Activated naive CD4-positive, alpha-beta T cell (primary cell): ENCODE results near the gene SVEP1.
"Not testable (repeated sequence)": the region's sequence is repeated elsewhere in the genome, so short reads cannot be mapped to it uniquely, and the experiment has no call there.

ENCODE experiments used
- DNase-seq, 4 experiments: peaks; one replicate each; lab custom pipeline; 2025; lab: John Stamatoyannopoulos, UW

The SVEP1 gene

DNA sequence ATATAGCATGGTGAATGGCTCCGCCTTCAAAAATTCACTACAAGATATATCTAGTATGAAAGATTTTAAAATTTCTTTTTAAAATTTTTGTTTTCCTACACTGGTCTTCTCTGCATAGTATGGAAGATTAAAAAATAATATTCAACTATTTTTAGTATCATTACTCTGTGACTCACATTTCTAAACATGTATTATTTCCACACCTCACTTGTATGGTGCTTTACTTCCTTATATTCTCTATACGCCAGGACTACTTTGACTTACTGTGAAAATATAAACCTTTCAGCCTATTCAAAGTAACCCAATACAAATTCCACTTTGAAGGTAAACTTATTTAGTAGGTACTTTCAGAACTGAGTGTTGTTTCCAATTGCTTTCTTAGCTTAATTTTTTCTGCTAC, 215.1 kb downstream of the SVEP1 start:
- DNase-seq, result no peak

DNA sequence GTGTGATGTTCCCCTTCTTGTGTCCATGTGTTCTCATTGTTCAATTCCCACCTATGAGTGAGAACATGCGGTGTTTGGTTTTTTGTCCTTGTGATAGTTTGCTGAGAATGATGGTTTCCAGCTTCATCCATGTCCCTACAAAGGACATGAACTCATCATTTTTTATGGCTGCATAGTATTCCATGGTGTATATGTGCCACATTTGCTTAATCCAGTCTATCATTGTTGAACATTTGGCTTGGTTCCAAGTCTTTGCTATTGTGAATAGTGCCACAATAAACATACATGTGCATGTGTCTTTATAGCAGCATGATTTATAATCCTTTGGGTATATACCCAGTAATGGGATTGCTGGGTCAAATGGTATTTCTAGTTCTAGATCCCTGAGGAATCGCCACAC, 220.5 kb downstream of the SVEP1 start:
- DNase-seq, result not testable (repeated sequence)

DNA sequence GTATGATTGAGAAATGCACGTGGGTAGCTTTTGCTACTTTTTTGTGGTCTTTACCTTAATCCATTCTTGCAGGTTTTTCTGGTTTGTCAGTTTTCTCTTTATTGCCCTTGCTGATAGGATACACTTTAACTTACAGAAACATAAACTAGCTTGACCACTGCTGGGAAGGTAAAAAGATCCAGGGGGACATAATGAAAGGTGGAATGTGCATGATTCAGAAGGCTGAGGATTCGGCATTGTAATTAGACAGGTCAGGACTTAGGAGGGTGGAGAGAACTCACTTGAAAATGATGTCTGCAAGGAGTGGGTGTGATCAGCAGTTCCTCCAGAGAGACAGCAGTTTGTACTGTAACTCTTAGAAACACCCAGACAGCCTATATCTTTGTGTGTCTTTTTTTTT, 222.0 kb downstream of the SVEP1 start:
- no peak for DNase-seq

DNA sequence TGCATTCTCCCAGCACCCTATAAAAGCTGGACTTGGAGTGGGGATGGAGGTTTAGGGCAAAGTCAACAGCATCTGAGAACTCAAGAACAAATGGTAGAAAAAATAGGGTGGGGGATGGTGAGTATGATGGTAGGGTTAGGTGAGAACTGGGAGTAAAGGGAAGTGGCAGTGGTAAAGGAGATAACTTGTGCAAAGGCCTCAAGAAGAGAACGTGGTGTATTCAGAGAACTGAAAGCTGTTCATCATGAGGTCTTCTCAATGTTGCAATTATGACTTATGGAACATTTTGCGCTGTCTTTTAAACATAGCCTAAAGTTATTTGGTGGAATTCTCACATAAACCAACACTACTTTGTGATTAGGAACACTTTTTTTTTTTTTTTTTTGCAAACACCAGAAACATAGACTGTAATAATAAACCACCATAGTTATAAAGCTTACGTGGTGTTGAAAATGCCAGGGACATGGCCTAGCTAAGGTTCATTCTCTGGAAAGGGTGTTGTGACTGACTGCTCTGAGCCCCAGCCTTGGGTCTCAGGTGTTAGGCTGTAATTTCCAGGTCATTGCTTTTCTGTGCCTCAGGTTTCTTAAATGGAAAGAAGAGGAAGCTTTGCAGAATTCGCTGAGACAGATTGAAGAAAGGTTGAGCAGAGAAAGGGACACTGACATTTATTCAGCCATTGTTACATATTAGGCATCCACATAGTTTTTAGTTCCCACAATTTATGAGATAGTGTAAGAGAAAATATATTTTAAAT, 222.7 kb downstream of the SVEP1 start:
- no peak for DNase-seq

DNA sequence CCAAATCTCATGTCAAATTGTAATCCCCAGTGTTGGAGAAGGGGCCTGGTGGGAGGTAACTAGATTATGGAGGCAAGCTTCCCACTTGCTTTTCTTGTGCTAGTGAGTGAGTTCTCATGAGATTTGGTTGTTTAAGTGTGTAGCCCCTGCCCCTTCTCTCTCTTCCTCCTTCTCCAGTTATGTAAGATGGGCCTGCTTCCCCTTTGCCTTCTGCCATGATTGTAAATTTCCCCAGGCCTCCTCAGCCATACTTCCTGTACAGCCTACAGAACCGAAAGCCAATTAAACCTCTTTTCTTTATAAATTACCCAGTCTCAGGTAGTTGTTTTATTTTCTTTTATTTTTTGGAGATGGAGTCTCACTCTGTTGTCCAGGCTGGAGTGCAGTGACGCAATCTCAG, 223.6 kb downstream of the SVEP1 start:
- no peak for DNase-seq

DNA sequence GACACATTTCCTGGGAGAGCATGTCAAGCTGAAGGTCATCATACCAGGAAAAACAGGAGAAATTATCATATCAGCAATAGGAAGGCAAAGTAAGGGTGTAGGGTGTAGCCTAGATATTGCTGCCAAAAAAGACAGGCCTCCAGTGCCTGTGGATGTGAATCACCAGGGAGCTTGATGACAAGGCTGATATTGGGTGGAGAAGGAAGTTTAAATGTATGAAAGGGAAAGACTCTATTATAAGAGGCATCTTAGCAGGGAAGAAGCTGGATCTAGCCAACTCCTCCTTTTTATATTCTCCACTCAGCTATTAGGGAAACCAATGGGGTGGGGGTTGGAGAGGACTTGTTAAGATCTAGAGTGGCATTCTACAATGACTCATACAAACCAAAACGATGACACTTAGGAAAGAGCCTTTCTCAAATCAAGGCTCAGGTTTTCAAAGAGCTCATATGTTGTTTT, 228.5 kb downstream of the SVEP1 start:
- no peak for DNase-seq

DNA sequence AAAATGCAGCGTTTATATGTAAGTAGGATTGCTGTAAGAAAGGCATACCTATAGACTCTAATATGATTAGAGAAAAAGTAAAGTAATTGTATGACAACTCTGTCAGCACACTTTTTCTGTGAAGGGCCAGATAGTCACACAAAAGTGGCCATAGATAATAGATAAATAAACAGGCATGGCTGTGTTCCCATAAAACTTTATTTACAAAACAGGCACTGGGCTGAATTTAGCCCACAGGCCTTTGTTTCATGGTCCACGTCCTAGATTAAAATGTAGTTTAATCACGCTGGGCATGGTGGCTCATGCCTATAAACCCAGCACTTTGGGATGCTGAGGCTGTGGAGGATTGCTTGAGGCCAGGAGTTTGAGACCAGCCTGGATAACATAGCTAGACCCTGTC, 233.2 kb downstream of the SVEP1 start:
- no peak for DNase-seq

DNA sequence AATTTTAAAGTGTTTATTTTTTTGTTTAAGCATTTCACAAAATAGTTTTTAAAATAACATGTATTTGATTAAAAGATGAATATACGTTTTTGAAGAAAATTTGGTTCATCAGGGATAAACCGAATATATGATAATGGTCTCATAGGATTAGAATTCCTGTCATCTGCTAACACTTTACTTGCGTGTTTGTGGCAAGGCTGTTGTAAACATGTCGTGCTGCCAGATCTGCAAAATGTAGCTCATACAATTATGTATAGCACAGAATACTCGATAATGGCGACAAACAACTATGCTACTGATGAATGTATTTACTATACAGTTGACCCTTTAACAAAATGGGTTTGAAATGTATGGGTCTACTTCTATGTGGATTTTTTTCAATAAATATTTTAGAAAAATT, 234.7 kb downstream of the SVEP1 start:
- no peak for DNase-seq

DNA sequence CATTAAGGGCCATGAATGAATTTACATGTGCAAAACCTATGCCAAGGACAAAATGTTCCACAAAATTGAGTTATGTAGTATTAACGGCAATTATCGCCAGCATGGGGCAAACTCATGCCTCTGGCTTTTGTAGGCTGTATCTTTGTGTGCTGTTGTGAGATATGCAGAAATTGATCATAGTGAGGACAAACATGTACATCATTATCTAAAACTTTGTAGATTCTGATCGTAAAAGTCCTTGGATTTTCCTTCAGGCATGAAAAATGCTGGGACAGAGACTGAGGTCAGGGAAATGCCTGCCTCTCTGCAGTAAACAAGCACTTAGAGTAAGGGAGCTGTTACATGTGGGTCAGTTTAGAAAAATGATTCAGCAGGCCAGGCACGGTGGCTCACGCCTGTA, 236.0 kb downstream of the SVEP1 start:
- no peak for DNase-seq

DNA sequence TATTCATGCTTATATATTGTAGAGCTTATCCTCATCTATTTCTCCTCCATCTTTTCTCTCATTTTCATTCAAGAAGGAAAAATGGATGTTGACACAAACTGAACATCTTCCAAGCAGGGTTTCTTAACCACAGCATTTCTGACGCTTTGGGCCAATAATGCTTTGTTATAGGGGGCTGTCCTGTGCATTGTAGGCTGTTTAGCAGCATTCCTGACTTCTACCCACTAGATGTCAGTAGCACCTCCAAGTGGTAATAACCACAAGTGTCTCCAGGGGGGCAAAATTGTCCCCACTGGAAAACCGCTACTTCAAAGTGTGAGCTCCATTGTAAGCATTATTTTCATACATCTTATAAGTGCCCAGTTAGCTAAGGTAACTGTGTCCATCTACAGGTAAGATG, 239.2 kb downstream of the SVEP1 start:
- DNase-seq, result no peak

DNA sequence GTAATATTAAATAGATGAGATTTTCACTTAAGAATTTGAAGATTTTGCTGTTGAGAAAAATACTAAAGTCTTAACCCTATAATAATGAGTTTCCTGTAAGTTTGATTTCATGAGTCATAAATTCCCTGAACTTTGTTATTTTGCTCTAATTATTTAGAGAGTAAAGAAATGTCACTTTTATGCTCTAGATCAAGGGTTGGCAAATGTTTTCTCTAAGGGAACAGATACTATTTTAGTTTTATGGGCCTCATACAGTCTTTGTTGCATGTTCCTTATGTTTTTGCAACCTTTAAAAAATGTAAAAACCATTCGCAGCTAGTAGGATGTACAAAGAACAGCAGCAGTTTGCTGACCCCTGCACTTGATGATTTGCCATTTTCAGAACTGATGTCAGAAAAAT, 241.4 kb downstream of the SVEP1 start:
- no peak for DNase-seq

DNA sequence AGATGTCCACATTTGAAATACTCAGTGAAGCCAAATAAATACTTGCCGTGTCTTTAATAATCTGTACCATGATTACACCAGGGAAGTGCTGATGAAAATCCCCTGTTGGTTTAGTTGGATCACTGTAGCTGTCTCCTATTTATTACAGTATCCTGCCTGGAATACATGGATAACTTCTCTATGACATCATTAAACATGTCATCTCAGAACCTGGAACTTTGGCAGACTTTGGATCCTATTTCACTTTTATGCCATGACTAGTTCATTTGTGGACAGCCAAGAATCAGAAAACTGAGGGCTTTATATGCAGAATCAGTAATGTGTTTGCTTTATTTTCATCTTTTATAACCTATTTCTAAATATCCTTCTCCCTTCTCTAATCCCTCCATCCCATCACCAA, 241.8 kb downstream of the SVEP1 start, which contains the start of gene TXNDC8:
Gene TXNDC8, minus strand, starts transcription at position 137 of the 400 bp plus-strand sequence.
- no peak for DNase-seq

DNA sequence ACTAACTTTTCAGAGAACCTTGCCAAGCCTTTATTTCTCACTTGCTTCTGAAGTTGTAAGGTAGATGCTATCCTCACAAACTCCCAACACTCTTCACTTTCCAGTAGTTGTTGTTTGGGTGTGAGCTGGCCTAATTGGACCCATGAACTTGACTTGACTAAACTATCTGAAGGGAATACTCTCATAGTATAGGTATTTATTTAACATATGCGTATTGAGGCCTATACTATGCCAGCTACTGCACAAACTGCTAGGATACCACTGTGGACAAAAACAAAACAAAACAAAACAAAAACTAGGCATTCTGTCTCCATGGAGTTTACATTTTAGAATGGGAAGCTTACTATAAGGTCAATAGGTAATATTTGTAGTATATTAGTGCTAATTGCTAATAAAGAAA, 243.2 kb downstream of the SVEP1 start:
- no peak for DNase-seq

DNA sequence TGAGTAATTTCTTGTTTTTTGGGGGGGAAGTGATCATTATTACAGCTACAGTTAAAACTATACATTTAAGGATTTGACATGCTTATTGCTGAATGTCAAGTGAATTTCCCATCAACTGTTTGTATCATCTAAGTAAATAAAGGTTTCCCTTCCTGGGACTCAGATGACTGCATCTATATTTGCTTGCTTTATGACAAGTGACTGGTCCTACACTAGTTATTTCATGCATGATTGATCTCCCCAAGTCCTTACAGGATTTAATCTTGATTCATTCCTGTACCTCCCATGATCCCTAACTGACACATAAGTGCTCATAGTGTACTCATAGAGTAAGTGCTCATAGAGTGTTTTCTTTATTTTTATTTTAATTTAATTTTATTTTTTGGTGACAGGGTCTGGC, 244.7 kb downstream of the SVEP1 start:
- no peak for DNase-seq

DNA sequence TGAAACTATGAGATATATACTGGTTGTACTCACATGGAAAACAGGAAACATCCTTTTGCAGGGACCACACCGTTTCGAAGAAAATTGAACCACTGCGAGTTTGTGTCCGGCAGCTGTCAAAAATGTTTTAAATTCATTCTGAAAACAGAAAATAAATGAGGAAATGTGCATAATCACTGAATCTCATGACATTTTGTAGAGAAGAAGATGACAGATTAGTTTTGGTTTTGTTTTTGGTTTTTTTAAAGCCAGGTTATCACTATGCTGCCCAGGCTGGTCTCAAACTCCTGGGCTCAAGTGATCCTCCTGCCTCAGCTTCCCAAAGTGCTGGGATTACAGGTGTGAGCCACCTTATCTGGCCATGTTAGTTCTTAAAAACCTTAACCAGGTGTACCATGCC, 245.4 kb downstream of the SVEP1 start:
- no peak for DNase-seq

DNA sequence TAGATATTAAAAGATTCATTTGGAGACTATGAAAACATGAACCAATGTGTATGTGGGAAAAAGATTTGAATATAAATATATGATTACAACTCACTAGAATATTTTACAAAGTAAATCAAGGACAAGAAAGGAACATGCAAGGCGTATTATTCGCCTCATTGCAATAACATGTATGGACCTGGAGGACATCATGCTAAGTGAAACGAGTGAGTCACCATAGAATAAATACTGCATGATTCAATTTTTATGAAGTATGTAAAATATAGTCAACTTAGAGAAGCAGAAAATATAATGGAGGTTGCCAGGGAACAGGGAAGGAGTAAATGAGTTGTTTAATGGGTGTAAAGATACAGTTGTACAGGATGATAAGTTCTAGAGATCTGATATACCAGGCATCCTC, 246.8 kb downstream of the SVEP1 start:
- DNase-seq, result no peak

DNA sequence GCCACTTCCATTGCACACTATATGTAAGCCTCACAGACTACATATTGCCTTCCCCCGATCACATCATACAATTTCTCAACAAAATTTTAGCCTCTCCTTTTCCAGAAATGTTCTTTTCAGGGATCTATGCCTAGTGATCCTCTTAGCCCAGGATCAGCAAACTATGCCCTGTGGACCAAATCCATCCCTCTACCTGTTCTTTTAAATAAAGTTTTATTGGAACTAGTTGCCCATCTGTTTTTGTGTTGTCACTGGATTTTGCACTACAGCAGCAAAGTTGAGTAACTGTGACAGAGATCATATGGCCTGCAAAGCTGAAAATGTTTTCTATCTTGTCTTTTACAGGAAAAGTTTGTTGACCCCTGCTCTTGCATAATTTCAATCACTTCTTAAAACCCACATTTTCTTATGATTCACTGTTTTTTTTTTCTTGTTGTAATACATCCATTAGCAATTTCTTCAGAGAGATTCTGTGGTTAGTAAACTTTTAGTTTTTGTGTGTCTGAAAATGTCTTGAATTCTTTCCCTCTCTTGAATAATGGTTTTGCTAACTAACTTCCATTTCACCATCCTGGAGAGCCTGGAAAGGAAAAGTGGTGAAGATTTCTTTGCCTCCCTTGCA, 248.9 kb downstream of the SVEP1 start:
- no peak for DNase-seq

DNA sequence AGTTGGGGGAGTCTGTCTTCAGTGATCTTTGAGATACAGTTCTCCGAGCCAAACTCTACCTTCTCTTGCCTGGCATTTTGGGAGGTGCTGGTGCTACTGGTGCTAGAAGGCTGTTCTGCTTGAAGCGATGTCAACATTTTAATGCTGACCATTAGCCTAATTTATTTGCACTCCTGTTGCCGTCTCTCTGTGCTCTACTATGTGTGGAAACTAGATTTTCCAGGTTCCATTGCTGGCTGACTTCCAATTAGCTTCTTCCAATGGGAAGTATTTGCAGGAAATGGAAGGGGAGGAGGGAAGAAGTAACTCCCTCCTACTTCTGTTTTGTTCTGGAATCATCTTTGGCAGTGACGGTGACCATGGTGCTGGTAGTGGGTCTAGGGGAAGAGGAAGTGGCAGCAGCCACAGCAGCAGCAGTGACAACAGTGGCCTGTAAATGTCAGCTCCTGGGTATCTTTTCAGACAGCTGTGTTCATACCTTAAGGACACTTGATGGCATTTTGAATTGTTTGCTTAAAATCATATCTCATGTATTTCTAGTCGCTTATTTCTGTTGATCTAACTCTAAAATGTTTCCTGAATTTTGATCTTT, 249.8 kb downstream of the SVEP1 start:
- DNase-seq, result no peak

DNA sequence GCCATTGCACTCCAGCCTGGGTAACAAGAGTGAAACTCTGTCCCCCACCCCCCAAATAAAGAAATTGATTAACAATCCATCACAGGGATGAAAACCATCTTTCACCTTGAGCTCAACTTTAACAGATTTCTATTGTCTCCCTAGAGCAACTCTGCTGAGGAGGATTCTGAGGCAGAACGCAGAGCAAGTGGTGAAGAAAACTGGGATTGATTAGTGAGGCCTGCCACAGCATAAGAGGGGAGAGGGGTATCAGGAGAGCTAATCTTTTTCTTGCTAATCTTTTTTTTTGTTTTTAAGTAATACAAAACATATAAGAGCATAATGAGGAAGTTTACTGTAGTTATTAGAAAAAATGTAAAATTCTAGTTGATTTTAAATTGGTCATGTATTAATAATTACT, 250.8 kb downstream of the SVEP1 start:
- no peak for DNase-seq

DNA sequence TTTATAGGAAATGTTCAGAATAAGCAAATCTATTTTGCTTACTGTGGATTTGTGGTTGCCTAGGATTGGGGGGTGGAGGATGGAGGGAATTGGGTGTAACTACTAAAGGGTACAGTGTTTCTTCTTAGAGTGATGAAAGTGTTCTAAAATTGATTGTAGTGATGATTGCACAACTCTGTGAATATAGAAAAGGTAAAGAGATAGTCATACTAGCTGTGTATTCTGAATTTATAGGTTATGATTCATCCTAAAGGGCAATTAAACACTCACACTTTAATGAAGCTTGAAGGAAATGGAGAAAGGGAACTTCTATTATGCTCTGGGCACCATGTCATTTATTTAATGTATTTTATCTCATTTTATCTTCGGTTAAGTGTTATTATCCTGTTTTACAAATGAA, 251.8 kb downstream of the SVEP1 start:
- no peak for DNase-seq

DNA sequence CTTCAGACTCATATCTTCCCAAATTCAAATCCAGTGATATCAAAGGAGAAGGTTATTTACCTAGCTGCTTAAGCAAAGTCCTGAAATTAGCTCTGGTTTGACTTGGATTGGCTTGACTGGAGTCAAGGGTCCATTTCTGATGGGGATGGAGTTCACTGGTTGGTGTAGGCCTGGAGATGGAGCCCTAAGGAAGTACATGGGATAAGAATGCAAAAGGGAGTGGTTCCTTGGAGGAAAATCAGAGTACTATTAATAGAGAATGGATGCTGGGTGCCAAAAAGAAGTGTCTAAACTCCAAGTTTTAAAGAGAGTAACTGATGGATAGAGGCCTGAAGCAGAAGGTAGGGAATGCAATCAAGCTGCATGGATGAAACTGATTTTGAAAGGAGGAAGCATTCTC, 255.7 kb downstream of the SVEP1 start:
- no peak for DNase-seq

DNA sequence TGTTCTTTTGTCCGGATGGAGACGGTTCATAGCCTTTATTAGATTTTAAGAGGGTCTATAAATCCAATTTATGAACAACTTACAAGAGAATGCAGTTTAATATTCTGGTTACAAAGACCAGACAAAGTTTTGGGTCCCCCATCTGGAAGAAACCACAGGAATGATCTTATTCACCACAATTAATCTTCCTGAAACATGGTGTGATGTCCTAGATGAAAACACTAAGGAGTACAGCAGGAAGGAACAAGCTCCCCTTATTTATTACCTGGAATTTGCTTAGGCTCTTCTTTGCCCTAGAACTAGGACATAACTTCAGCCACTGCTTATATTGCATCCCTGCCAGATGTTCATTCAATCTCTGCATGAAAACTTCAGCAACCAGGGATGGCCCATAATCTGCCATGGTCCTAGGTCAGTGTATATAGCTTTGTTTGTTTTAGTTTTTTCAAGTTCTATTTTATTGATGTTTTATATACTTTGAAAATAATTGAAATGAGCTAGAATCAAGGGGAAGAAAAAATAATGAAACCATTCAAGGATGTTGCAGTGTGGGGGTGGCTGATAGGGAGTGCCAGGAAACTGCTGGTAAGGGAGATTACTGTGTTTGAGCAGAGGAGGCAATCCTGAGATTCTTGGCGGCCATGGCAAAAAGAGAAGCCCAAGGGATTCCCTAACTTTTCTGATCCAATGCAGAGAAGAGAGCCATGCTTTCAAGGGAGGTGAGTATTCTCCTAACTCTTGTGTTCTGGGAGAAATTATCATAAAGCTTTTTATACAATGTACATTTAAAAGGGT, 258.7 kb downstream of the SVEP1 start:
- DNase-seq, result no peak
